Measurements from ENCODE around the gene ADAMTS16.

ADAMTS16 gene

DNA sequence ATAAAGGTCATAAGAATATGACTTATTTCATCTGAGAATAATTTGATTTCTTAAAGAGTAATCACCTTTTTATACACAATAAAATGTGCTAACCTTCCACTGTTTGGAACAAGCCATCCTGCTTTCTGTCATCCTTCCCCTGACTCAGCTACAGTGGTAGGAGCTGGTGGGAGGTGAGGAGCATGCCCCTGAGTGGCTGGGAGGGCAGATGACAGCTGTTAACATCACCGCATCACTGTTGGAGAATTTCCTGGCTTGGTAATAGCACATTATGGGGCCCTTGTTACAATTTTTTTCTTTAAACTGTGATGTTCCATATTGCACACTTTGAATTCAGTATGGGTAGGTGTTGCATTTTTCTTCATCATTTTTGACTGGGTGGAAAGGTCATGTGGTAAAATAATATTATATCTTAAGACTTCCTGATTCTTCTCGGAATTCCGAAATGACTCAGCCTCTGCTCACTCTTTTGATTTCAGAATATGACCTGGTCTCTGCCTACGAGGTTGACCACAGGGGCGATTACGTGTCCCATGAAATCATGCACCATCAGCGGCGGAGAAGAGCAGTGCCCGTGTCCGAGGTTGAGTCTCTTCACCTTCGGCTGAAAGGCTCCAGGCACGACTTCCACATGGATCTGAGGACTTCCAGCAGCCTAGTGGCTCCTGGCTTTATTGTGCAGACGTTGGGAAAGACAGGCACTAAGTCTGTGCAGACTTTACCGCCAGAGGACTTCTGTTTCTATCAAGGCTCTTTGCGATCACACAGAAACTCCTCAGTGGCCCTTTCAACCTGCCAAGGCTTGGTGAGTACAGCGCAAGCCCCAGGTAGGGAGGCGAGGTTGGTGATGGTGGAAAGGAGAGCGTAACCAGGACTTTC is 5.8 kb downstream of the ADAMTS16 start:
- DNase-seq: no peak

DNA sequence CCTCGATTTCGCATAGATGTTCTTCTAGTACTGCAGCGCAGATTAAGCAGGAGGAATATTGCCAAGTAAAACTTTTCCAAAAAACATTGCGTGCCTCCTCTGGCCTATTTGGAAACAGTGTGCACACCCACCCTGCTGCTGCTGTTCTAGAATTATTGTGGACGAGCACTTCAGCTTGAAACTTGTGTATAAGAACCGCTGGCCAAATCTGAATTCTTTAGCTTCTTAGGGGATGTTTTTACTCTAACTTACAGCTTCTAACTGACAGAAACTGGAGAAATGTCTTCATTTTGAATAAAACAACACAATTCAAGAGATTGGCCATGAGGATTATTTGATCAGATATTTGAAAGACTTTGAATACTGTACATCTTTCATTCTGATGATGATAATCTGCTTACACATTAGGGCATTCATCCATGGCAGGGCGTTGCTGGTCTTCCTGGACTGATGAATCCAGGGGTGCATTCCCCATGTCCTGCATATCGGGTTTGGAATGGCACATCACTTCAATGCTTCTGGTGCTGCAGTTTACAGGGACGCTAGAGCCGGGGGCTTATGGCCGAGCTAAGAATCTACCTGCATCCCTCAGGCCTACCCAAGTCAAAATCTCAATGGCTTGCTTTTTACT is 6.5 kb downstream of the ADAMTS16 start:
- no peak for DNase-seq

DNA sequence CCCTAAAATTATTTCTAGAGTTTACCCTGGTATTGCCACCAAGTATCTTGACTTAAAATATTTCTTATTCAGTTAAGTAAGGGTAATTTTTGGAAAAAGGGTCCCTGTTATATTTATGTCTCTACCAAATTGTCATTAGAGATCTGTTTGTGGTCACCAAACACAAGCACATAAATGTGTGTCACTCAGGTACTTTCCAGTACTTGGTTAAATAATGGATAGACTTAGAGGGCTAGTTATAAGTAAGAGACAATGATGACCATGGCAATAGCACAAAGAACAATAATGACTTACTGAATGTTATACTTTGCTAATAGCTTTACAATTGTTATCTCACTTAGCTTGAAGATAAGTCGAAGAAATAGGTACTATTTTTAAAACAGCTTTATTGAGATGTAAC is 9.0 kb downstream of the ADAMTS16 start:
- DNase-seq: no peak

DNA sequence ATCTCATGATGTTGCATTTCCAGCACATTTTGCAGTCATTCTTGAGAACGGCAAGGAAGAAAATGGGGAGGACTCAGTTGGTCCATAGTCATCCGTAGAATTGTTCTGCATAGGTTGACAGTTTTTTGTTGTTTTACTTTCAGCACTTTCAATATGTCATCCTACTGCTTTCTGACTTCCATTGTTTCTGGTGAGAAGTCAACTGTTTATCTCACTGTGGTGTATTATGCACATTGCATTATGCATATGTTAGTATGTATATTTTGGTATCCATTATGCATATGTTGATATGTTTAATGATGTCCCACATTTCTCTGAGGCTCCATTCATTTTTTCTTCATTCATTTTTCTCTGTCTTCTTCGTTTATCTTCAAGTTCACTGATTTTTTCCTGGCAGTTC is 10.5 kb downstream of the ADAMTS16 start:
- DNase-seq: no peak

DNA sequence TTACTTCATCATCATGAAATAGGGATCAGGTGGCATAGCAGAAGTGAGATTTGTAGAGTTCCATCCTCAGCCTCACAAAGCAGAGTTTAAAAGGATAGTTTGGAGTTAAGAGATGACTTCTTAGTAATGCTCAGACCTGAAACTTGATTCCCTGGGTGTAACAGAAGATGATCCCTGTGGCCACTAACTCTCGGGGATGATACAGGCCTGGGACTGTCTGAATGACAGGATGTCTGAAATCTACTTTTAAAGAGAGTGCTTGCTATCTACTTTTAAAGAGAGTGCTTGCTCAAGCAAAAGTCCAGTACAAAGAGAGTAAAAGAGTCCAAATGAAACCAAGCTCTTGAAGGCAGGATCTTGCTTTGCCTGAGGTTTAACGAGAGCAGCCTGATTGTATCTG is 14.6 kb downstream of the ADAMTS16 start:
- no peak for DNase-seq

DNA sequence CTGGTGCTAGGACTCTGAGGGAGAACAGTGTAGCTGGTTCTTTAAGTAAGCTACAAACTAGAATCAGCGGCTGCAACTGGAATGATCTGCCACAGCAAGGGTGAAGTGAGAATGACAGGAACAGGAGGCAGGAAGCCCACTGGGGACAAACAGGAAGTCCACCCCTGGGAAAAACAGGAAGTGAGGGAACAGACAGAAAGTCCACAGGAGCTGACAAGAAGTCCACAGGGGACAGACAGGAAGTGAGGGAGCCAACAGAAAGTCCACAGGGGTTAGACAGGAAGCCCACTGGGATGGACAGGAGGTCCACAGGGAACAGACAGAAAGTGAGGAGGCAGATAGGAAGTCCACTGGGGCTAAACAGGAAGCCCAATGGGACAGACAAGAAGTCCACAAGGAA is 15.5 kb downstream of the ADAMTS16 start:
- DNase-seq: no peak

DNA sequence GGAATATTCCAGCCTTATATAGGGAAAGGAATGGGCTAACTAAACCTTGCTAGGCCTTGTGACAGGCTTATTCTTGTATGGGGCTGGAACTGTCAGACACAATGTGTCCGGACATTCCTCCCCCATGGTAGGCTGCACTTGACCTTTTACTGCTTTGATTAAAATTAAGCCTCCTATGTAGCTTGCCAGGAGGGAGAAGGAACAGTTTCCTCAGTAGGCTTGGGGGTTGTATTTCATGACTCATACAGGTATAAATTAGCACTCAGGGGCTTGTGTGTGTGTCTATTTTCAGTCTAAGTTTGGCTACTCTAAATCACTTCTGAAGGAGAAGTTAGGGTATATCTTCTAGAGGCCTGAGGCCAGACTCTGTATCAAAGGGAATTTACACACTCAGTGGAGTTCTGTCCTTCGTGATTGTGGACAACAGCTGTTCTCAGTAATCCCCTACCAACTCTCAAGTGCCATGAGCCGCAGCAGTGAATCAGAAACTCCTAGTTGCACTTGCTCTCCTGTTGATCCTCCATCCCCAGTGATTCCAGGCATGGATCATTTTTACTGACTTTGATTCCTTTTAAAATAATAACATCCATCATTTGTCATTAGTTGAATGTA is 16.4 kb downstream of the ADAMTS16 start:
- DNase-seq: no peak

DNA sequence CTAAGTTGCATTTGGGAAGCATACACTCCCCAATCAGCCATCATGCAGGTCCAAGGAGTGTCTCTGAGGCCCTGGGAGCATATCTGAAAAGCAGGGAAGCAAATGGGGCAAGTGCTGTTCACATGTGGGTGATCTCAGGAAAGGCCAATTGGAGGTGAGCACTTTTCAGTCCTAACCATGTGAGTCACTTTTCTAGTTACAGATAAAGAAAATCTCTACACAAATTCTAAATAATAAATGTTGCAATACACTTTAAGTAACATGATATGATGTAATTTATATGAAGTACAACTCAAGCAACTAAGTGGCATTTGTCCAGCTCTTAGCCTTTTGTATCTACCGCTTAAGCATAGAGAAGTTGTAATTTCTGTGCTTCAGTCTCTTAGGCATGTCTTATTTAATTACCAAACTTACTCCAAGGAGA is 18.4 kb downstream of the ADAMTS16 start:
- no peak for DNase-seq

DNA sequence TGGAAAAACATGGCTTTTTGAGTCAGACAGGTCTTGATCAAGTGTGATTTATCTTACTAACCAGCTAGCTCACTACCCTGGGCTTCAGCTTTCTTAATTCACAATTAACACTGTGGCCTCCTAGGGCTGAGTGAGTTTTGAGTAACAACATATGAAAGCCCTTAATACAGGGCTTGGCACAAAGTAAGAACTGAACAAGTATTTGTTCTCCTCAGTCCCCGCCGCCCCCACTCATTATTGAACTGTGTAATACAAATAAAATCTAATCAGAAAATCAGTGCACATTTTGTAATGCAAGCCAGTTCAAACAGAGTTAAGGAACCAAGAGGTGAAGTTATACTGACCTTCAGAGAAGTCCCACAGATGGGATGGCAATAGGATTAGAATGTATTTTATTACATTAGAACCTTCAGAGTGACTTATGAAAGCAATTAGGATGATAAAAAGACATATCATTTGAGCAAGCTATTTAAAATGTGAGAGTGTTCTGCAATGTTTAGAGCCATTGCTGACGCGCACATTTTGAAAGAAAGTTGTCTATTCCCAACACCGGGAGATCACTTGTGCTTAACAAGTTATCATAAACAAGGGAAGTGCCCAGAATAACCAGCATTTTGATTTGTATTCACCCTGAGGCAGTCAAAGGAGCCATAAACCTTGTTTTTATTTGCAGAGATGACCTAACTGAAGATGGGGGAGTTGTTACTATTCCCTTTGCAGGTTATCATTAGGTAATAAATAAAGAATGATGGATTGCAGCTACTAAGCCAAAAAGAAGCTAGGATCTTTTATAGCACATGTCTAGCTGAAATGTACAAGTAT is 19.4 kb downstream of the ADAMTS16 start:
- DNase-seq: no peak

DNA sequence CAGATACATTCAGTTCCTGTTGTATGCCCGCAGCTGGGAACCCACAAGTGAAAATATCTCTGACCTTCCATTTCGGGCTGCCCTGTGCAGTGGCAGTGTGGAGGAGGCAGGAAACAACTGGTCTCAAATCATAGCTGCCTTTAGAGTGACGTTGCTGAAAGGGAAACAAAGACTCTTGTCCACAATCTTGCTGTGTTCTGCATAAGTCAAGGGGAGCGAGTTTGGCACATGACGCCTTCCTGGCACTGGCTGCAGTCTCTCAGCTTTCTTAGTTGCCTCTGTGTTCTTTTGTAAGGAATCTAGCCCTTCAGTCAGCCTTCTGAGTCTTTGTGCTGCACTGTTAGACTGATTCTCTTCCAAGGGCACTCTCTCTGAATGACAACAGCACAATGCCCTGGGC is 24.0 kb downstream of the ADAMTS16 start:
- DNase-seq: no peak

DNA sequence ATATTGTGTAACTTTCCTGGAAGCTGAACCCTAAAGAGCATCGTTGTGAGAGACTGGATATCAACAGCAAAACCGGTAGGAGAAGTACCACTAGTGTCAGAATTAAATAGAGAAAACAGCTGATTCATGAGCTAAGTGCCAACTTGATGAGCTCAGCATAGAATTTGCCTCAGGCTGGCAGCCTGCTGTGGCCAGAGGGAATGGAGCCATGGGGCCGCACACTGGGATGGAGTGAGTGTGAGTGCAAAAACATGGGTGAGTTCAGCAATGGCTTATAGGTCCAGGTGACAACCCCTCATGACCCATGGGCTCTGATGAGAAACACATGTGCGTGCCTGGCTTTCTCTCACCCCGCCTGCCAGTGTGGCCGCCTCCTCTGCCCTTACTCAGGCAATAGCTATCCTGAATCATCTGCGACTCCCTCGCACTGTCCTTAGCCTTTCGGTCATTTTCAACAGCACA is 25.4 kb downstream of the ADAMTS16 start:
- DNase-seq: no peak

DNA sequence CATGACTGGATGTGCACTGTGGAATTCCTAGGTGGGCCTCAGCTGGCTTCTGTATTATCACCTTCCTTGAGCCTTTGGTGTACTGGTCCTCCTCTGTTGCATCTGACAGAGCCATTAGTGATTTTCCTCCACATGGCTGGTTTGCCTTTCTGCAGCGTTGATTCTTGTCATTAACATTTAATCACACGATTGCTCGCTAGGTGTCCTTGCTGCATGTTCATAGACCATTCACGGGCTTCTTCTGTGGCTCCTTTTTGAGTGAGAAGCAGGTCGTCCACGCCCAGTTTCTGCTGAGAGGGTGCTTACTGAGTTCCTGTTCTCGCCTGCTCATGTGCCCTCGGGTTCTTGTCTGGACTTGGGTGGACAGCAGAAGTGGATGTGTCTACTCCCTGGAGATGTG is 29.3 kb downstream of the ADAMTS16 start:
- no peak for DNase-seq

DNA sequence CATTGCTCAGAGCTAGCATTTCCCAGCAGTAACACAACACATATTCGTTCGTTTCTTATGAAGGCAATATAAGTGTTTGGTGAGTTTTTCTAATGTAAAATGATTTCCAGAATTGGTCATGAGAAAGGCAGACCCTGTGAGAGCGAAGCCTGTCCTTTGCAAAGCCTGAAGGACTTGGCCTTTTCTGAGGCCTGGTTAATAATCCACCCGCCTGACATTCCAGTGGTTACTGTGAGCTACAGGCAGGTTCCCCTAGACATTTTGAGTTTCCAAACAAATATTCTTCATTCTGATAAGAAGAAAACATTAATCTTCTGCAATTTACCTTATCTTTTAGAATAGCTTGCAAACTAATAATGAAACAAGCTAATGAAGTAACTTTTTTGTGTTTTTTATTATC is 38.0 kb downstream of the ADAMTS16 start:
- DNase-seq: no peak

DNA sequence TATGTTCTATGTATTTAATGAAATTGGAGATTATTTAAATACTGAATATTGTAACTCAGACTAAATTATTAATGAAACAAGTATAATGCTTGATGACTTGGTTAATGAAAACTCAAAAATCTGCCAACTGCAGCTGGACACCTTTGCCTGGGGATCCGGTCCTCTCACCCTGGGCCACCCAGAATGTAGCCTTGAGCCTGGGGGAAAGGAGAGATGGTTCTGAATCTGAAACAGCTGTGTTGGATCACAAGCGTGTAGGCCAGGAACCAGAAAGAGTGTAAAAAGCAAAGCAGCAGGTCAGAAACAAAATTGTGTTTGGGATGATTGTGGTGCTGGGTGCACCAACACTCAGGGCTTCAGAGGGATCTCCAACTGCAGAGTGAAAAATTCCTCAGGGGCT is 38.5 kb downstream of the ADAMTS16 start:
- DNase-seq: no peak

DNA sequence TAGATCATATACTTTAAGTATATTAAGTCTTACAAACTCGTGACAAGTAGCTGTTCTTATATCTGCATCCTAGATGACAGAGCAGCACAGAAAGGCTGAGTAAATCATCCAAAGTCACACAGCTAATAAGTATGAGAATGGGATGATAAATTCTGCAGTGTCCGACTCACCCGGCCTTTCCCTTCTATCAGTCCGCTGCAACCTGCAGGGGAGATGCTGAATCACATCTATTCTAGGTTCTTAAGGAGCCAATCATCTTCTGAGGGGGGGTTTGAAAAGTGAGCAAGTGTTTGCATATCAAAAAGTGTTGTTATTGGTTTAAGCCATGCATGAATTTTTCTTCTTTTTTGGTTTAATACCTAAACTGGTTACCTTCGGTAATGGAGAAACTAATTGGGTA is 38.9 kb downstream of the ADAMTS16 start:
- DNase-seq: no peak

DNA sequence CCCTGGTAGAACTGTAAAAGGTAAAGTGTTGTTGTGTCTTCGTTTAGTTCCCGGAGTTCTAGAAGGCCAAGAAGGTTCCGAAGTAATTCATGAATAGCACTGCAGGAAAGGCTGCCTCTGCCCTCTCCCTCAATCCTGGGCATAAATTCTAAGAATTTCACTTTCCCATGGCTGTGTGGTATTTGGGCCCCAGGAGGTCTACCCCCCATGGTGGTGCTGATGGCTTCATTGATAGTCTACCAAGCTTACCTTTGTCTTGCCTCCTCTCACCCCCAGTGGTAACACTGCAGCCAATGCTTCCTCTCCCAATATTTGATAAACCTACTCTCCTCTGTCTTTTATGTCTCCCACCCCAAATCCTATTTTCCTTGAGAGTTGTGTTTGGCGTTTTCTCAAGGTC is 39.5 kb downstream of the ADAMTS16 start:
- DNase-seq: no peak

DNA sequence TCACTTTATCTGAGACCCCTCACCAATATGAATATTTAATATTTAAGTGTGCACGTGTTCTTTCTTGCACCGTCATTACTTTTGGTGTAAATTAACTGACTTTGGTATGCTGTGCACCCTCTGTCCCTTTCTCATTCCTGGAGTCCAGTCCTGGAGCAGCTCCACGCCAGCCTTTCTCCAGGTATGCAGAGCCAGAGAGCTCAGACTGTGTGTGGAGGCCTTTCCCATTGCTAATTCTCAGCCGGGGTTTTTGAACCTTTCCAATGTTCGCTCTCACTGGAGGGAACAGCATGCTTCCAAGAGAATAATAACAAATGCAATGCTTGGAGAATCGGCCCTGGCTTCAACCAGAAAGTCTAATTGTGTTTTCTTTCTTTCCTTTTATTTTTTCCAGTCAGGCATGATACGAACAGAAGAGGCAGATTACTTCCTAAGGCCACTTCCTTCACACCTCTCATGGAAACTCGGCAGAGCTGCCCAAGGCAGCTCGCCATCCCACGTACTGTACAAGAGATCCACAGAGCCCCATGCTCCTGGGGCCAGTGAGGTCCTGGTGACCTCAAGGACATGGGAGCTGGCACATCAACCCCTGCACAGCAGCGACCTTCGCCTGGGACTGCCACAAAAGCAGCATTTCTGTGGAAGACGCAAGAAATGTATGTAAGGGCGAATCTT is 41.7 kb downstream of the ADAMTS16 start:
- DNase-seq: no peak

DNA sequence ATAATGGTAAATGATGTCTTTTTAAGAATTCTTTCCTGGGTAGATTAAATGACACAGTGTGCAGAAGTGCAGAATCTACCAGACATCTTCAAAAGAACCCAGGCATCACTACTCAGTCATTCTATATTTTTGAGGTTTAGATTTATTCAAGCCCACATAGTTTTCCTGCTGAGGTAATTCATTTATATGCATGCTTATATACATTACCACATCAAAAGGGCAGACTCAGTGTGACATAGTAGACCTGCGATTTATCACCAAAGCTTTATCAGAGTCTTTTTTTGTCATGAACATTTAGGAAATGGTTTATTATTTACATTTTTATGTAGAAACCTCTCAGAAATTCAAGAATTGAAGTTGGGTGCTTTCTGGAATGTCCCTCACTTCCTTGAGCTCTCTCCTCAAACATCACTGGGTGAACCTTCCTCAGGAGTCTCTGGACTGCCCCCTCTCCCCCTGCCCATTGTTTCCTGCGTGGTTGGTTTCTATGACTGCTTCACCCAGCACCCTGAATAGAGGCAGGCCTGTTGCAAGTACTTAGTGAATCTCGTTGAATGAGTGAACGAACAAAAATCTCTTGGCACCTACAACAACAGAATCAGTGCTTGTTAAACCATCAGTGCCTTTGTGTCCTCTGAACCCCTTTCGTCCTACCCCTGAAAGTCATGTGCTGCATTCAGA is 42.5 kb downstream of the ADAMTS16 start:
- no peak for DNase-seq

DNA sequence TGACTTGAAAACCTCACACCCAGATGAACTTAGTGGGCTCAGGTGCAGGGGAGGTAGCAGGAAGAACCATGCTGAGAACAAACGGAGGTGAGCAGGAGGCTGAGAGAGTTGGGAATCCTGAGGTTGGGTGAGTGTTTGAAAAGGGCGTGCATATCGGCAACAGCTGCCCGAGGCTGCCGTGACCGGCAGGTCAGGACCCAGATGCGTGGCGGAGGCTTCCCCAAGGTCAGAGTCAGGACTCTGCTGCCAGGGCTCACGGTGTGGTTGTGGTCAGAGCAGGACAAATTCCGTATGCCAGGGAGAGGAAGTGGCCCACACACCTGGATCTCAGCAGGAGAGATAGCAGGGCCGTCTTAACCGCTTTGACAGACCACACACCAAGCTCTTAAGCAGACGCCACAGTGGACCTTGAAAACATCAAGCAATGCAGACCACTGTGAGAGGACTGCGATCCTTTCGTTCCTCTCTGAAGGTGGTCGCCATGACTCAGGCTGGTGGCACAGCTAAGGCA is 43.1 kb downstream of the ADAMTS16 start:
- DNase-seq: no peak

DNA sequence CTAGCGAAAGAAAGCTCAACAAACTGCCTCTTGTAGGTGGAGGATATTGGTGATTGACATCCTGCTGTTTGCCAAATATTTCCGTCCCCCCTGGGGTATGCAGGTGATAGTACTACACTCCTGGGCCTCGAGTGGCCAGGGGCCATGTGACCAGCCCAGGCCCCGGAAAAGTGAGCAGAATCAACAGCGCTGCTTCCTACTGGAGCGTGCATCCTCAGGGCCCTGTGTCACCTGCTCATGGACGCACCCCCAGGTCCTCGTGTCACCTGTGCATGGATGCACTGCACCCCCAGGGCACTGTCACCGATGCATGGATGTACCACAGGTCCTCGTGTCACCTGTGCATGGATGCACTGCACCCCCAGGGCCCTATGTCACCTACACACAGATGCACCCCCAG is 43.8 kb downstream of the ADAMTS16 start:
- DNase-seq: no peak

DNA sequence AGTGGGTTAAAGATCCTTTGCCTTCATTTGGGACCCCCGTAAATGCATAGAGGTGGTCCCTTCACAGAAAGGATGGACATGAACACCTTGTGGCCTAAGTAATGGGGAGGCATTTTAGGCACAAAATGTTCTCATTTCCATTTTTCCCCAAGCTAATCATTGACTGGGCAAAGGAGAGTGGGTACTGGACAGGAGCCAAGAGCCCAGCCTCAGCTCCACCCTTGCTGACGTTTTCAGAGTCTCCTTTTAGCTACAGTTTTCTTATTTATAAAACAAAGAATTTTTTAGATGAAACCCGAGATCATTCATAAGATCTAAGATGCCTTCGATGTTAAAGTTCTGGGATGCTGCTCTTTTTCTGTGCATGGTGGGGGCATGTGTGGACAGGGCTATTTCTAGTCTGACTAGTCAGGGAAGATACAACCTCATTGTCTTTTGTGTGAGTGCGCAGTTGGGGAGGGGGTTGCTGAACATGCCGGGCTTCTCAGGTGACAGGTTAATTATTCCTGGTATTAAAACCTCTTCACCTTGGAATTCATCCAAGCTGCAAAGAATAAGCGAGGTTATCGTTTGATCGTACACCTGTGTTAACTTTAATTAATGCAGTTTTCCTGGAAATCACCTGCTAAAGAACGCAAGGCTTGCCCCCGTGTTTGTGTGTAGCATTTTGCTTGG is 48.4 kb downstream of the ADAMTS16 start:
- DNase-seq: no peak

Data from stimulated activated CD4-positive, alpha-beta T cell treated with anti-CD3 and anti-CD28 coated beads, Interleukin-15, amount 100 ng/mL, for 24 hours (primary cell).